Body of pancreas (tissue), 4 donors: ENCODE results near the gene ZNF79. TPM values are rescaled to one million over a fixed set of nuclear protein-coding genes. Genes with fewer than 3 reads are reported as not detected.

Source experiments
- ATAC-seq: fragments of 150-250 bp; one replicate; pipeline ENCODE4 v1.9.1; 2016
- DNase-seq, 4 donors: peaks; one replicate each; pipeline ENCODE4 v3.0.0-alpha.2; 2019
- H3K27ac ChIP-seq, 4 donors: fragments of 200-600 bp; sonication (generic); 1 replicate in 3 of 4; 2 replicates in 1 of 4; pipeline versions ENCODE4 v1.5.1 to v1.6.1; 2016 to 2019; ENCODE audit warnings: mild to moderate bottlenecking in 1 of 4, mixed read lengths in 1 of 4, moderate library complexity in 1 of 4
- H3K27me3 ChIP-seq, 2 donors: fragments of 200-600 bp; sonication (generic); one replicate each; pipeline ENCODE4 v1.6.0; 2016; ENCODE audit warnings: mild to moderate bottlenecking in 1 of 2
- H3K36me3 ChIP-seq, 2 donors: fragments of 200-600 bp; sonication (generic); replicated peaks in 1 of 2; 2 replicates each; pipeline ENCODE4 v1.5.1; 2016; ENCODE audit warnings: low read depth in 2 of 2; ENCODE audit not compliant: insufficient read depth in 1 of 2
- H3K4me1 ChIP-seq: fragments of 200-600 bp; sonication (generic); one replicate; pipeline ENCODE4 v1.6.0; 2016
- H3K4me3 ChIP-seq, 2 donors: fragments of 200-600 bp; sonication (generic); 1 replicate in 1 of 2; 2 replicates in 1 of 2; pipeline ENCODE4 v1.5.1; 2016 to 2019
- H3K9me3 ChIP-seq, 3 donors: fragments of 200-600 bp; sonication (generic); 1 replicate in 2 of 3; 2 replicates in 1 of 3; pipeline ENCODE4 v1.5.1; 2016
- CTCF ChIP-seq, 7 experiments: fragments of 450-650 bp in 4 of 7; fragments of 200-600 bp in 3 of 7; sonication (generic) in 3 of 7; IDR thresholded peaks; one replicate each; pipeline ENCODE4 v1.5.1; 2016 to 2019; ENCODE audit warnings: antibody characterized with exemption in 7 of 7
- POLR2A ChIP-seq, 3 donors: fragments of 450-650 bp; IDR thresholded peaks; one replicate each; pipeline ENCODE4 v1.6.1; 2016; ENCODE audit warnings: antibody characterized with exemption in 3 of 3, mild to moderate bottlenecking in 2 of 3
- WGBS, 2 donors: methylation state at CpG; one replicate each; pipeline ENCODE4 v1.1.5; 2017; 5-methylcytosine and 5-hydroxymethylcytosine counted together
- intact Hi-C: fragments of 100-400 bp; cut with DNase I; formaldehyde crosslinking; loops from one replicate; pipeline ENCODE4 v1.15.1; 2023
- total RNA-seq, 2 donors: library from RNA; depleted of rRNA; stranded (reverse); fragments of >200 nt; gene quantifications; one replicate each; pipeline ENCODE4 v1.1.0, GENCODE V29; 2016

The ZNF79 gene
- total RNA-seq, 2 donors from 2014 or later, result 4.7 to 11.5 TPM

- ATAC-seq, result no peak
- TF ChIP-seq CTCF (IDR thresholded peaks at IDR 0.05) (no peak), POLR2A (IDR thresholded peaks at IDR 0.05) (no peak)
- intact Hi-C loops, result no loop called here
Observed at GRCh38 chr9:127488946-127489345, 64.8 kb downstream of the ZNF79 start.

GRCh38 chr9:127489471-127490115 is 65.4 kb downstream of the ZNF79 start:
- Histone ChIP-seq H3K4me3 (no peak overlapping the region), H3K4me1 (peaks cover 8% of the 10 kb centered on the region), H3K27me3 (no peaks in the 10 kb centered on the region), H3K27ac (no peak overlapping the region), H3K9me3 (no peaks in the 10 kb centered on the region), H3K36me3 (no peaks in the 10 kb centered on the region)
- no peak for DNase-seq
- ATAC-seq, result no peak
- intact Hi-C loops, result no loop called here
- 80 to 100% methylated on average over 1 to 21 of the region's 22 CpGs for WGBS, 2 donors
- TF ChIP-seq CTCF (IDR thresholded peaks at IDR 0.05), result no peak

More at GRCh38 chr9:127488946-127489345, 64.8 kb downstream of the ZNF79 start:
- 87 to 92% methylated on average over 8 of the region's 8 CpGs for WGBS, 2 donors
- H3K27me3 ChIP-seq, result no peaks in the 10 kb centered on the region
- H3K4me1 ChIP-seq, result peaks cover 2% of the 10 kb centered on the region
- H3K4me3 ChIP-seq, result no peak overlapping the region
- H3K27ac ChIP-seq, result no peak overlapping the region
- no peaks in the 10 kb centered on the region for H3K9me3 ChIP-seq
- H3K36me3 ChIP-seq, result no peaks in the 10 kb centered on the region
- DNase-seq, result no peak

GRCh38 chr9:127490535-127491230 is 66.5 kb downstream of the ZNF79 start:
- TF ChIP-seq CTCF (IDR thresholded peaks at IDR 0.05) (no peak), POLR2A (IDR thresholded peaks at IDR 0.05) (no peak)
- WGBS, 2 donors, result 90 to 94% methylated on average over 9 of the region's 9 CpGs
- Histone ChIP-seq H3K4me3 (no peak overlapping the region), H3K9me3 (no peaks in the 10 kb centered on the region), H3K27ac (no peak overlapping the region), H3K4me1 (peaks cover 19% of the 10 kb centered on the region), H3K36me3 (no peaks in the 10 kb centered on the region), H3K27me3 (no peaks in the 10 kb centered on the region)
- ATAC-seq (no peak), DNase-seq (no peak)
- intact Hi-C loops, result no loop called here

- DNase-seq, result no peak
- no peaks in the 10 kb centered on the region for H3K36me3 ChIP-seq
- H3K27ac ChIP-seq, result no peak overlapping the region
- intact Hi-C loops, result no loop called here
- no peaks in the 10 kb centered on the region for H3K27me3 ChIP-seq
- peaks cover 26% of the 10 kb centered on the region for H3K4me1 ChIP-seq
- ATAC-seq, result no peak
- WGBS, 2 donors, result 80 to 93% methylated on average over 1 to 7 of the region's 10 CpGs
- TF ChIP-seq POLR2A (IDR thresholded peaks at IDR 0.05) (no peak), CTCF (IDR thresholded peaks at IDR 0.05) (no peak)
- no peak overlapping the region for H3K4me3 ChIP-seq
- no peaks in the 10 kb centered on the region for H3K9me3 ChIP-seq
Observed at GRCh38 chr9:127491516-127491915, 67.3 kb downstream of the ZNF79 start.

- TF ChIP-seq CTCF (IDR thresholded peaks at IDR 0.05), result no peak
- no peak for TF ChIP-seq POLR2A (IDR thresholded peaks at IDR 0.05)
- Histone ChIP-seq H3K9me3 (no peaks in the 10 kb centered on the region), H3K36me3 (no peaks in the 10 kb centered on the region), H3K27ac (no peak overlapping the region), H3K27me3 (no peaks in the 10 kb centered on the region), H3K4me3 (no peak overlapping the region), H3K4me1 (peaks cover 26% of the 10 kb centered on the region)
- WGBS, 2 donors, result 90 to 91% methylated on average over 14 of the region's 14 CpGs
- DNase-seq (no peak), ATAC-seq (no peak)
- intact Hi-C loops, result no loop called here
Observed at GRCh38 chr9:127492616-127493015, 68.4 kb downstream of the ZNF79 start.
